ENCODE results near the gene AFM.

Gene AFM

DNA sequence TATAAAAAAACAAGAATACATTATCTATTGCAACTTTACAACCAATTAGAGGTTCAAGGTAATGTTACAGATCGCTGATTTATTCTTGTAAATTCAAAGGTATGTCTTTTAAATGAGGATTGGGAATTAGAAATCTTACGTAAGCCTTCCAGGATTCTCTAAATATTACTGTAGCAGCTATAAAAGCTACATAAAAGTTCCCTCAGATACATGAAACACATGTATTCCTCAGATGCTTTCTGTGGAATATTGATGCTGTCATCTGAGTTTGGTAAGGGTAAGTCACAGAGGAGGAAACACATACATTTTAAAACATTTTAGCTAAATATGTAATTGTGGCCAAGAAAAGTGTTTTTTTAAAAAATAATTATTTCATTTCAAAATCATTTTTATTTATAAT is 42.1 kb upstream of the AFM start:
- Histone ChIP-seq H3K36me3 (no peaks in the 10 kb centered on the region), H3K27ac (no peak overlapping the region), H3K4me3 (ENCODE audit: low read depth, low read length) (no peak overlapping the region), H3K9me3 (ENCODE audit: severe bottlenecking) (no peaks in the 10 kb centered on the region), H3K27me3 (ENCODE audit: insufficient read depth, low read depth, severe bottlenecking) (no peaks in the 10 kb centered on the region)
- TF ChIP-seq CTCF (IDR thresholded peaks at IDR 0.05; ENCODE audit: low read depth, low read length), result no peak
- DNase-seq, result no peak

DNA sequence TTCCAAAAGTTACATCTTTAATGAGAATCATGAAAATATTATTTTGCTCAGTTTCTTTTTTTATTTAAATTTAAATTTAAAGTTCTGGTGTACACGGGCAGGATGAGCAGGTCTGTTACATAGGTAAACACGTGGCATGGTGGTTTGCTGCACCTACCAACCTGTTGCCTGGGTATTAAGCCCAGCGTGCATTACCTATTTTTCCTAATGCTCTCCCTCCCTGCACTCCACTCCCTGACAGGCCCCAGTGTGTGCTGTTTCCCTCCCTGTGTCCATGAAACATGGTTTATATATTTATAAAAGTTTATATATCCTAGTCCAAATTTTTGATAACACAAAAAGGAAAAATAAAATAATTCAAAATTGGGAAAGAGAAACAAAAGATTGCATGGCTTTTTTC is 41.6 kb upstream of the AFM start:
- no peak for TF ChIP-seq CTCF (IDR thresholded peaks at IDR 0.05; ENCODE audit: low read depth, low read length)
- Histone ChIP-seq H3K36me3 (no peaks in the 10 kb centered on the region), H3K9me3 (ENCODE audit: severe bottlenecking) (no peaks in the 10 kb centered on the region), H3K27me3 (ENCODE audit: insufficient read depth, low read depth, severe bottlenecking) (no peaks in the 10 kb centered on the region), H3K4me3 (ENCODE audit: low read depth, low read length) (no peak overlapping the region), H3K27ac (no peak overlapping the region)
- no peak for DNase-seq

- no peaks in the 10 kb centered on the region for H3K9me3 ChIP-seq (ENCODE audit: severe bottlenecking)
- TF ChIP-seq CTCF (IDR thresholded peaks at IDR 0.05; ENCODE audit: low read depth, low read length), result no peak
- H3K36me3 ChIP-seq, result no peaks in the 10 kb centered on the region
- no peak overlapping the region for H3K27ac ChIP-seq
- H3K27me3 ChIP-seq (ENCODE audit: insufficient read depth, low read depth, severe bottlenecking), result no peaks in the 10 kb centered on the region
- H3K4me3 ChIP-seq (ENCODE audit: low read depth, low read length), result no peak overlapping the region
- no peak for DNase-seq
These were observed 40.9 kb upstream of the AFM start for GRCh38 chr4:73440653-73441052.

DNA sequence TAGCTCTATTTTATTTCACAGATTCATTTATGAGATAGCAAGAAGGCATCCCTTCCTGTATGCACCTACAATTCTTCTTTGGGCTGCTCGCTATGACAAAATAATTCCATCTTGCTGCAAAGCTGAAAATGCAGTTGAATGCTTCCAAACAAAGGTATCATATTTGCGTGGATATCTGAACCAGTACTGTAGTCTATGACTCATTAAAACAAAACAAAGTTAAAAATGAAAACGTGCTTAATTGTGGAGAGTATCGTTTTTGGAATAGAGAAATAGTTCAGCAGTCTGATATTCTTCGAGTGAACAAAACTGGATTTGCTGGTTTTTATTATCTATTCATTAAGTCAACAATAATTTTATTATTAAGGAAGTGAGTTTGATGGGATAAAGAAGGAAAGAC is 39.3 kb upstream of the AFM start:
- H3K4me3 ChIP-seq (ENCODE audit: low read depth, low read length), result no peak overlapping the region
- no peaks in the 10 kb centered on the region for H3K27me3 ChIP-seq (ENCODE audit: insufficient read depth, low read depth, severe bottlenecking)
- no peaks in the 10 kb centered on the region for H3K36me3 ChIP-seq
- no peak for TF ChIP-seq CTCF (IDR thresholded peaks at IDR 0.05; ENCODE audit: low read depth, low read length)
- no peak for DNase-seq
- H3K27ac ChIP-seq, result no peak overlapping the region
- H3K9me3 ChIP-seq (ENCODE audit: severe bottlenecking), result no peaks in the 10 kb centered on the region

DNA sequence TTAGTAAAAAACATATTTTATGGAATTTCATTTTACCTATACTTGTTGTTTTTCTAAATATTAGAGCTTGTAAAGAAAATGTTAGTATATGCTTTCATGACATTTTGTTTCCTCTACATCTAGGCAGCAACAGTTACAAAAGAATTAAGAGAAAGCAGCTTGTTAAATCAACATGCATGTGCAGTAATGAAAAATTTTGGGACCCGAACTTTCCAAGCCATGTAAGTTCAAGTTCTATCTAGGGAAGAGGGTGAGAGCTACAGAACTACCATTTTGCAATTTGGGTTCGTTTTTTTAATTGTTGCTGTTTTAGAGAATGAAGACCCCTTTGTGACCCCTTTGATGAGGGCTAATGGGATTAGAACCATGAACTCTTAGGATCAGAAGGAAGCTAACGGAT is 38.3 kb upstream of the AFM start:
- DNase-seq, result no peak
- no peak for TF ChIP-seq CTCF (IDR thresholded peaks at IDR 0.05; ENCODE audit: low read depth, low read length)
- Histone ChIP-seq H3K4me3 (ENCODE audit: low read depth, low read length) (no peak overlapping the region), H3K9me3 (ENCODE audit: severe bottlenecking) (no peaks in the 10 kb centered on the region), H3K36me3 (no peaks in the 10 kb centered on the region), H3K27me3 (ENCODE audit: insufficient read depth, low read depth, severe bottlenecking) (no peaks in the 10 kb centered on the region), H3K27ac (no peak overlapping the region)
